ENCODE results near the gene SNX9.
A peak's percentile ranks its signal among the peaks of the same experiment; 100 is the strongest.
"Not testable (repeated sequence)": the region's sequence is repeated elsewhere in the genome, so short reads cannot be mapped to it uniquely, and the experiment has no call there.

The SNX9 gene

GRCh38 chr6:157898169-157898568, 75.1 kb downstream of the SNX9 start:
- no peak overlapping the region for H3K4me3 ChIP-seq (replicated peaks; ENCODE audit: low read depth, low read length)
- DNase-seq (ENCODE audit: low read depth) = no peak
- TF ChIP-seq, protein P1, sequence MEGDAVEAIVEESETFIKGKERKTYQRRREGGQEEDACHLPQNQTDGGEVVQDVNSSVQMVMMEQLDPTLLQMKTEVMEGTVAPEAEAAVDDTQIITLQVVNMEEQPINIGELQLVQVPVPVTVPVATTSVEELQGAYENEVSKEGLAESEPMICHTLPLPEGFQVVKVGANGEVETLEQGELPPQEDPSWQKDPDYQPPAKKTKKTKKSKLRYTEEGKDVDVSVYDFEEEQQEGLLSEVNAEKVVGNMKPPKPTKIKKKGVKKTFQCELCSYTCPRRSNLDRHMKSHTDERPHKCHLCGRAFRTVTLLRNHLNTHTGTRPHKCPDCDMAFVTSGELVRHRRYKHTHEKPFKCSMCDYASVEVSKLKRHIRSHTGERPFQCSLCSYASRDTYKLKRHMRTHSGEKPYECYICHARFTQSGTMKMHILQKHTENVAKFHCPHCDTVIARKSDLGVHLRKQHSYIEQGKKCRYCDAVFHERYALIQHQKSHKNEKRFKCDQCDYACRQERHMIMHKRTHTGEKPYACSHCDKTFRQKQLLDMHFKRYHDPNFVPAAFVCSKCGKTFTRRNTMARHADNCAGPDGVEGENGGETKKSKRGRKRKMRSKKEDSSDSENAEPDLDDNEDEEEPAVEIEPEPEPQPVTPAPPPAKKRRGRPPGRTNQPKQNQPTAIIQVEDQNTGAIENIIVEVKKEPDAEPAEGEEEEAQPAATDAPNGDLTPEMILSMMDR (IDR thresholded peaks at IDR 0.05; ENCODE audit: low read length, missing control alignments) = peak; percentile 3

DNA sequence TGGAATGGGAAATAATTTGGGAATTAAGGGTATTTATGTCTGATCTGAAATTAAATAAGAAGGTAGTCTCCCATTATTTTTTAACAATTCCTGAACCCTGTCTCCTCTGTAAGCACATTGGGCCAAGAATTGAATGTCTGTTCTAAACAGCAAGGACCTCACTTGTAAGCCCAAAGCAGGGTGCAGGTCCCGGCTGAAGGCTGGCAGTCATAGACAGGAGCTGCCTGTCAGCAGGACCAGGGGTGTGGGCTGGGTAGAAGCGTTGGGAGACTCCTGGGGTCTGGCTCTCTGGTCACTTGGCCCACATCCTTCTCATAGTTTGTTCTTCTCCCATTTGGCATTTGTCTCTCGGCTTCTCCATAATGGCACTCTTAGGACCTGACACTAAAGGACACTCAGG, 75.6 kb downstream of the SNX9 start:
- H3K4me3 ChIP-seq (replicated peaks; ENCODE audit: low read depth, low read length) = no peak overlapping the region
- DNase-seq (ENCODE audit: low read depth) = no peak
- TF ChIP-seq, protein P1 (IDR thresholded peaks at IDR 0.05; ENCODE audit: low read length, missing control alignments) = no peak

GRCh38 chr6:157900262-157900661, 77.2 kb downstream of the SNX9 start:
- H3K4me3 ChIP-seq (replicated peaks; ENCODE audit: low read depth, low read length); DNase-seq (ENCODE audit: low read depth): not testable (repeated sequence)

DNA sequence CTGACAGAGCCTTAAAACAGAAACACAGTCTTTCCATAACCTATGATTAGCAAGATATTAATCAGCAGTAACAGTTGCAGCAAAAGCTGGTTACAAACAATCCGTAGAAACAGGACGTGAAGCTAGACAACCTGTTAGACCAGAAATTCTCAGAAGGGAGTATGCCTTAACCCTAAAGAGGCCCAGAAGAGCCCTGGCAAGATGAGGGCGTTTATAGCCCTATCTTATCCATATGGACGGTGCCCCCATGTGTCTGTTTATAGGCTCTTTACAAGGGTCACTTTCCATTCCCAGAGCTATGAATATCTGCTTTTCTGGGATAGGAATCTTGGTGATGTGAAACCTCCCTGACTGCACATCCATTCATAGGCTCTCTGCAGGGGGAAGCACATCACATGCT, 77.7 kb downstream of the SNX9 start:
- DNase-seq (ENCODE audit: low read depth); H3K4me3 ChIP-seq (replicated peaks; ENCODE audit: low read depth, low read length): not testable (repeated sequence)

DNA sequence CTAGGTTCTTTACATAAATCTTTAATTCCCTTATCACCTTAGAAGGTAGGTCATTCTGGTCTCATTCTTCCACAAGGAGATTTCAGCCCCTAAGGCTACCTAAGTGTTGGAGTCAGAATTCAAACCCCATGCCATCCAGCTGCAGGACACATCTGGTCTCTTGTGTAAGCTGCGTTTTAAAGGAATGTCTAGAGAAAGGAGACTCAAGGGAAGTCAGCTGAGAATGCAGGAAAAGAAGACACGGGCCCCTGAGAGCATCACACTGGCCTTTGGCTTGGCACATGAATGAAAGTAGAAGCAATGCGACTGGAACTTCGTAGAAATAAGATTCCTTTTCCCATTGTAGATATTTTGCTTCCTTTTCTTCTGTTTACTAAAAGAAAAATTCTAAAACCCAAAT, 82.0 kb downstream of the SNX9 start:
- no peak overlapping the region for H3K4me3 ChIP-seq (replicated peaks; ENCODE audit: low read depth, low read length)
- TF ChIP-seq, protein P1 (IDR thresholded peaks at IDR 0.05; ENCODE audit: low read length, missing control alignments) = no peak
- DNase-seq (ENCODE audit: low read depth) = no peak

- TF ChIP-seq, protein P1 (IDR thresholded peaks at IDR 0.05; ENCODE audit: low read length, missing control alignments) = no peak
- DNase-seq (ENCODE audit: low read depth) = peak; percentile 9
- H3K4me3 ChIP-seq (replicated peaks; ENCODE audit: low read depth, low read length) = no peak overlapping the region
Observed at GRCh38 chr6:157905590-157906342, 82.7 kb downstream of the SNX9 start.

DNA sequence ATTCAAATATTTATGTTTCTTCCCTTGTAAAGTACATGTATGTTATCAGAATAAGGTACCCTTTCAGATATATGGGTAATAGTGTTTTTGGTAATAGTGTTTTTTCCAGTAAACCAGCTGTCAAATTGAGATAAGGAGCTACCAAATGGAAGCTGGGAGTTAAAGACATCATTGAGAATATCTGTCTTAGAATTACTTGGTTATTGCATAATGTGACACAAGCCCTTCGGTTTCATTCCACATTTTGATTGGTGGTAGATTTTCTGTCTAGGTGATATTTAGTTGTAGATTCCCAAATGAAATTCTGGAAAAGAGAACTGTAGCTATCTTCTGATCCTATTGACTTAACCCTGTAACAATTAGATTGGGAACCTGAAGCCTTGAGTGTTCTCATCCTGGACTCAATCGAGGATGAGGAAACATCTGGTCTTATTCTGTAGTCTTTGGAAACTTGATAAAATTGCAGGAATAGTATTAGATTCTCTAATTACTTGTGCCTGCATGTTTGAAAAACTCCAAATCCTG, 83.6 kb downstream of the SNX9 start:
- no peak overlapping the region for H3K4me3 ChIP-seq (replicated peaks; ENCODE audit: low read depth, low read length)
- TF ChIP-seq, protein P1 (IDR thresholded peaks at IDR 0.05; ENCODE audit: low read length, missing control alignments) = no peak
- no peak for DNase-seq (ENCODE audit: low read depth)

DNA sequence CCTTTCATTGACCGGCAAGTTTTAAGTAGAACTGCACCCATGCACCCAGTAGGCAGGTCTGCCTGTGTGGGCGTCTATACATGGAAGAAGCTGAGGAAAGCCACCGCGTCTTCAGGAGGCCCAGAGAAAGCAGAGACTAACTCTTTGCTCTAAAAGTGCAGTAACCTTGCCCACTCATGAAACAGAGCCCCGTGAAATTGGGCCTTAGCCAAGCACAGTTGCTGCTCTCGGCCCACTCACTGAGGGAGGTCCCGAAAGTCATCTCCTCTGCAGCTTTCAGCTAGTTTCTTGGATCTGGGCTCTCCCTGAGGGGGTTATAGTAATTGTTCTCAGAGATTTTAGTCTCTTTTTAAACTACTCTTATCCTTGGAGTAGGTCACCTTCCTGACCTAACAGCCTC, 84.6 kb downstream of the SNX9 start:
- DNase-seq (ENCODE audit: low read depth) = no peak
- TF ChIP-seq, protein P1 (IDR thresholded peaks at IDR 0.05; ENCODE audit: low read length, missing control alignments) = no peak

More for the DNA sequence above, 84.6 kb downstream of the SNX9 start:
- H3K4me3 ChIP-seq (replicated peaks; ENCODE audit: low read depth, low read length) = no peak overlapping the region
